ENCODE data around the gene FGF9.

GRCh38 chr13:21686751-21687391 is 16.0 kb downstream of the FGF9 start:
- TF ChIP-seq CTCF (IDR thresholded peaks at IDR 0.05) (no peak), POLR2AphosphoS5 (IDR thresholded peaks at IDR 0.05) (no peak)

Data from stomach (tissue), 4 donors.